Measurements from ENCODE around the gene CACNA1C.

- TF ChIP-seq, protein P1, sequence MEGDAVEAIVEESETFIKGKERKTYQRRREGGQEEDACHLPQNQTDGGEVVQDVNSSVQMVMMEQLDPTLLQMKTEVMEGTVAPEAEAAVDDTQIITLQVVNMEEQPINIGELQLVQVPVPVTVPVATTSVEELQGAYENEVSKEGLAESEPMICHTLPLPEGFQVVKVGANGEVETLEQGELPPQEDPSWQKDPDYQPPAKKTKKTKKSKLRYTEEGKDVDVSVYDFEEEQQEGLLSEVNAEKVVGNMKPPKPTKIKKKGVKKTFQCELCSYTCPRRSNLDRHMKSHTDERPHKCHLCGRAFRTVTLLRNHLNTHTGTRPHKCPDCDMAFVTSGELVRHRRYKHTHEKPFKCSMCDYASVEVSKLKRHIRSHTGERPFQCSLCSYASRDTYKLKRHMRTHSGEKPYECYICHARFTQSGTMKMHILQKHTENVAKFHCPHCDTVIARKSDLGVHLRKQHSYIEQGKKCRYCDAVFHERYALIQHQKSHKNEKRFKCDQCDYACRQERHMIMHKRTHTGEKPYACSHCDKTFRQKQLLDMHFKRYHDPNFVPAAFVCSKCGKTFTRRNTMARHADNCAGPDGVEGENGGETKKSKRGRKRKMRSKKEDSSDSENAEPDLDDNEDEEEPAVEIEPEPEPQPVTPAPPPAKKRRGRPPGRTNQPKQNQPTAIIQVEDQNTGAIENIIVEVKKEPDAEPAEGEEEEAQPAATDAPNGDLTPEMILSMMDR (IDR thresholded peaks at IDR 0.05) = no peak
- TF ChIP-seq EZH2 (IDR thresholded peaks at IDR 0.05; ENCODE audit: borderline replicate concordance, insufficient read depth, low read depth, low read length, poor library complexity, severe bottlenecking) = no peak
Observed at GRCh38 chr12:2390850-2391390, 338.1 kb downstream of the CACNA1C start.

All from B cell (primary cell).